HG02678 (cell line): ENCODE results near the gene TAF10.

Experiments used
- ATAC-seq: cut with Tn5 transposase; IDR thresholded peaks from one replicate; pipeline ENCODE4 v1.9.1; 2021; ENCODE audit warnings: mild to moderate bottlenecking, moderate library complexity; ENCODE audit not compliant: unreplicated experiment

The TAF10 gene

GRCh38 chr11:6612213-6613041, at the start of gene TAF10:
TSS of gene TAF10 (minus strand) at chr11:6612216. CDS start at chr11:6612189, 27 bp downstream.
- ATAC-seq: peak; percentile 89

- no peak for ATAC-seq
Observed at GRCh38 chr11:6660712-6661111, 48.7 kb upstream of the TAF10 start.

- ATAC-seq: no peak
Observed at GRCh38 chr11:6658647-6659046, 46.6 kb upstream of the TAF10 start.

- ATAC-seq: no peak
Observed at GRCh38 chr11:6657346-6657745, 45.3 kb upstream of the TAF10 start.

GRCh38 chr11:6656936-6657335, 44.9 kb upstream of the TAF10 start:
- no peak for ATAC-seq

GRCh38 chr11:6656584-6656915, 44.5 kb upstream of the TAF10 start:
- no peak for ATAC-seq

- no peak for ATAC-seq
Observed at GRCh38 chr11:6655790-6656583, 44.0 kb upstream of the TAF10 start, which contains the start of gene DCHS1. TSS of gene DCHS1 (minus strand) at chr11:6655809. CDS start at chr11:6641613, 14,196 bp downstream.

- ATAC-seq: no peak
Observed at GRCh38 chr11:6655020-6655789, 43.2 kb upstream of the TAF10 start.

GRCh38 chr11:6654281-6655019, 42.4 kb upstream of the TAF10 start:
- no peak for ATAC-seq

GRCh38 chr11:6653656-6654055, 41.6 kb upstream of the TAF10 start:
- ATAC-seq: no peak

- no peak for ATAC-seq
Observed at GRCh38 chr11:6653097-6653496, 41.1 kb upstream of the TAF10 start.

GRCh38 chr11:6652182-6652581, 40.2 kb upstream of the TAF10 start:
- no peak for ATAC-seq

GRCh38 chr11:6650980-6651379, 39.0 kb upstream of the TAF10 start:
- ATAC-seq: no peak

GRCh38 chr11:6650104-6650503, 38.1 kb upstream of the TAF10 start:
- no peak for ATAC-seq

- ATAC-seq: no peak
Observed at GRCh38 chr11:6648501-6648900, 36.5 kb upstream of the TAF10 start.

GRCh38 chr11:6647836-6648235, 35.8 kb upstream of the TAF10 start:
- no peak for ATAC-seq

GRCh38 chr11:6646918-6647679, 35.1 kb upstream of the TAF10 start:
- ATAC-seq: peak; percentile 94

GRCh38 chr11:6646576-6646917, 34.5 kb upstream of the TAF10 start:
- peak; percentile 11 for ATAC-seq

GRCh38 chr11:6646071-6646470, 34.1 kb upstream of the TAF10 start:
- no peak for ATAC-seq

GRCh38 chr11:6642957-6643356, 30.9 kb upstream of the TAF10 start:
- no peak for ATAC-seq
